HG03039 (cell line): ENCODE measurements around the gene NFRKB.

Source experiments
- ATAC-seq: cut with Tn5 transposase; IDR thresholded peaks from one replicate; pipeline ENCODE4 v1.9.1; 2021; ENCODE audit warnings: mild to moderate bottlenecking, moderate library complexity; ENCODE audit not compliant: unreplicated experiment

NFRKB gene

DNA sequence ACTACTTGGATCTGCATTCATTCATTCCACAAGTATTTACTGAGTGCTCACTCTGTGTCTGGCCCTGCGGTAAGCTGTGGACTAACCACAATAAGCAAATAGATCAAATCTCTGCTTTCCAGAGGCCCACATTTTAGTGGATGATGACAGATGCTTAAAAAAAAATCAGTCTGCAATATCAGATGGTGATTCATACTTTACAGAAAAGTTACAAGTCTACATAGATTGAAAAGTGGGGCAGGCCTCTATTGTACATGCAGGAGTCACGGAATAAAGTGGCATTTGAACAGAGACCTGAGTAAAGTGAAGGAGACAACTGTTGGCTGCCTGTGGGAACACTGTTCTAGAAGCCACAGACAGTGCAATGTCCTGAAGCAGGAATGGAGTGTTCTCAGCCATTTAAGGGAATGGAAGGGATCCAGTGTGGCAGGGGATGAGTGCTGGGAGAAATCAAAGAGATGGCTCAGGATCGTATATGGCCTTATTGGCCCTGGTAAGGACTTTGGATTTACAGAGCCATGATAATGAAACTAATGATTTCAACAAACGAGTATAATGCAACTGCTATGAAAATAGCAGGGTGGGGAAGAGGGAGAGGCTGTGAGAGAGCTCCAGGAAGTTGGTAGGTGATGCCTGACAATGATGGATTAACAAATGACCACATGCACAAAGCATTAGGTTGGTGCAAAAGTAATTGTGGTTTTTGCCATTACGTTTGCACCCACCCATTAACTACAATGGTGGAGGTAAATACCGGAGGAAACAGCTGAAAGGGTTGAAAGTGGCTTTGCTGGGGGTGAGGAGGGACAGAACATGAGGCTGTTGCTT is 48.7 kb downstream of the NFRKB start:
- ATAC-seq: no peak
